HG03103 (cell line): ENCODE measurements around the gene CAMTA1.
"Not testable (repeated sequence)": the region's sequence is repeated elsewhere in the genome, so short reads cannot be mapped to it uniquely, and the experiment has no call there.

Experiments used
- ATAC-seq: cut with Tn5 transposase; IDR thresholded peaks from one replicate; pipeline ENCODE4 v1.9.1; 2021; ENCODE audit warnings: low read depth; ENCODE audit not compliant: unreplicated experiment

Gene CAMTA1

DNA sequence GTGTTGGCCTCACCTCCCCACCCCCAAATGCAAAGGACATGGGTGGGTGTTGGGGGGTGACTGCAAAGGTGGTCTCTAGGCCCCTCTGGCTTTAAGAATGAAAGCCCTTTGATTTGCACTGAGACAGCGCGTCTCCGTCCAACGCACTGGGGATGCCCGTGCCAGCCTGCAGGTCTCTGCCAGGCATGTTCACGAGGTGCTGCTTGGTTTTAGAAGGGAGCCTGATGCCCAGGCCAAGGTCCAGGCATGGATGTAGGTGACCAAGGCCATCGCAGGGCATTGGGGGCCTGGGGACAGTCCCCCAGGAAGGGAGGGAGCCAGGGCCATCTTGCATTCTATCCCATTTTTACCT lies 622.3 kb downstream of the CAMTA1 start:
- no peak for ATAC-seq

- no peak for ATAC-seq
Measured at GRCh38 chr1:7407980-7408770, 622.9 kb downstream of the CAMTA1 start.

- ATAC-seq: no peak
Measured at GRCh38 chr1:7408771-7409150, 623.5 kb downstream of the CAMTA1 start.

DNA sequence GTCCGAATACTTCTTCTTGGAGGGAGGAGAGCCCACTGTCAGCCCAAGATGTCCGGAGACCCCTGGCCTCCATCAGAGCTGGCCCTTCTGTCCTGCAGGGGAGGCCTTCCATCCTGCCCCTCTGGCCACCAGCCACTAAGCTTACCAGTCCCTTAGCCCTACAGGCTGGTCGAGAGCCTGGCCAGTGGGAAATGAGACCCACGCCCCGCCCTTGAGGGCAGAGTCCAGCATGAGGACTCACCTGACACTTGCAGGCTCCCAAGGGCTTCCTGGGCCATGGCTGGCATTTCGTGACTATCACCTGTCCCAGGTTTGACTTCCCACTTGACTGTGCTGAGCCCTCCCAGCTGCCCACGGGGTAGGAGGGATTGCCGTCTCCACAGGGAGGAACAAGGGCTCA lies 624.0 kb downstream of the CAMTA1 start:
- no peak for ATAC-seq

DNA sequence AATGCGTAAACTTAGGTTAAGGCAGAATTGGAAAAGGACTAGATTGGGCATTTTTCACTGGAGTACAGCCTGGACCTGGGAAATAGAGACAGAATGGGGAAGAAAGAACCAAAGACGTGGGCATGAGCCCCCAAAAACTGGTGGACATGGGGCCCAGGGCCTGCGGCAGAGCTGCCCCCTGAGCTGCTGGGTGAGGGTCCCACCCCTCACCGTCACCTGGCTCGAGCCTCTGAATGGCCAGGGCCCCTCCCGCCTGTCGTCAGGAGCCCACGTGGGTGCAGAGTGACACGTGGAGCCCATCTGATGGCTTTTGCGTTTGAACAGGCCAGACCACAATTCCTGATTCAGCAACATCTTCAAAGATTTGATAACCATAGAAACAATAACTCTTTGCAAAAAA lies 624.9 kb downstream of the CAMTA1 start:
- no peak for ATAC-seq

DNA sequence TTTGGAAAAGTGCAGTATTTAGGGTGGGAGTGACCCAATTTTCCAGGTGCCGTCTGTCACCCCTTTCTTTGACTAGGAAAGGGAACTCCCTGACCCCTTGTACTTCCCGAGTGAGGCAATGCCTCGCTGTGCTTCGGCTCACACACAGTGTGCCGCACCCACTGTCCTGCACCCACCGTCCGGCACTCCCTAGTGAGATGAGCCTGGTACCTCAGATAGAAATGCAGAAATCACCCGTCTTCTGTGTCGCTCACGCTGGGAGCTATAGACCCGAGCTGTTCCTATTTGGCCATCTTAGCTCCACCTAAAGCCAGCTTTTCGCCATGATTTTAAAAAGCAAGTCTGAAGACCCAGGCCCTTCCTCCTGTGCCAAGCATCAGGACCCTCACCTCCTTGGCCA lies 632.4 kb downstream of the CAMTA1 start:
- not testable (repeated sequence) for ATAC-seq

DNA sequence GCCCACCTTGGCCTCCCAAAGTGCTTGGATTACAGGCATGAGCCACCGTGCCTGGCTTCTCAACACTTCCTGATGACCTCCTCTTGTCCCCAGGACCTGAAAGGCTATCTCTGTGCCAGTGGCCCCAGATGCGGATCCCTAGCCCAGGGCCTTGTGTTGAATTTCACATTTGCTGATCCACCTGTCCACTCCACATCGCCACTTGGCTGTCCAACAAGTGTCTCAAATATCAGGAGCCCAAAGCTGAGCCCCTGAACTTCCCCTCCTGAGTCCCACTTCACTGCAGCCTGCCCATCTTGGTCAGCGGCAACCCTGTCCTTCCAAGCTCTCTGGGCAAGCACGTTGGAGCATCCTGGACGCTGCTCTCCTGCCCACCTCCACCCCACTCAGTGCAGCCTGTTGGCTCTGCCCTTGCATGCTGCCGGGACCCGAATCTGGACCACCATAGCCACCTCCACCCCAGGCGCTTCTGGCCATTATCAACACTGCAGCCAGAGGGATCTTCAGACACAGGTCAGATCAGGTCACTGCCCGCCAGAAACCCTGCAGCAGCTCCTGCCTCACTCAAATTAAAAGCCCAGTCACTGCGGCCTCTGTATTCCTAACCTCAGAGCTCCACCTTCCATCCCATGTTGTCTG lies 633.3 kb downstream of the CAMTA1 start:
- ATAC-seq: no peak

- no peak for ATAC-seq
Measured at GRCh38 chr1:7420098-7420445, 634.8 kb downstream of the CAMTA1 start.

DNA sequence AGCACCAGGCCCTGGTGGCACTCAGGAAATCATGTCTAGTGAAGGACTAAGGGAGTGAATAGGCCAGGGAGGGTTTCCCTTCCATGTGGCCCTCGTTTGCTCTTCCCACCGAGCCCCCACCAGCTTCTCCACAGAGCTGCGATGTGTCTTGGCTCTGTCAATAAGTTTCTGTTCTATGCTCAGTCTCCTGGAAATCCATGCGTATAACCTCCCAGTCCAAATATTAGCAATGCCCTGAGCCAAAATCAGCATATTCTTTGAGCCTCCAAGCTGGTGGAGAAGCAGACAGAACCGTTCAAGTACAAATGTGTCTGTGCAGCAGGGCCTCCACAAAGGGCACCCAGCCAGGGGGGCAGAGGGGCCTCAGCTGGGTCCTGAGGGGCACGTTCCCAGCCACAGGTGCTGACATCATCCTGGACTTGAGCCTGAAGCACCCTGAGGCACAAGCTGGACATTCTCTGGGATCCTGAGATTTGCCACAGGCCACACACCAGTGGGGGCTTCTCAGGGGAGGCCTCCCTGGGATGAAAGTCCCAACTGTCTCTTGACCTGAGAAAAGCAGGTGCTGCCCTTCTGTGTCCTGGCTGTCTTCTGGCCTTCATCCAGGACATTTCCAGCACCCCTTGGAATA lies 635.3 kb downstream of the CAMTA1 start:
- no peak for ATAC-seq

GRCh38 chr1:7421471-7422075 lies 636.3 kb downstream of the CAMTA1 start:
- ATAC-seq: no peak

DNA sequence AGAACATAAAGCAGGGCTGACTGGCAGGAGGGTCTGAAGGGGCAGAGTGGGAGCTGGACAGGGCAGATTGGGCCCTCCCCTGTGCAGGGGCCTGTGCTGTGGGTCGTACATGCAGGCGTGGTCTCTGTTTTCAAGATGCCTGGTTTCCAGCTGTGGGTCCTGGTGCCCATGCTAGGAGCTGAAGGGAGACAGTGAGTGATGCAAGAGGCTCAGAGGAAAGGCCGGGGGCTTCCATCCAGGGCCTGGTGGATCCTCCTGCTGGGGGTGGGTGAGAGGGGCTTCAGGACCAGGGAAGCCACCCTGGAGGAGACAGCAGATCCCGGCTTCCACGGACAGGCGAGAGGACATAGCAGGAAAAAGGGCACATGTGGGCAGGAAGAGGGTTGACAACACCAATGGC lies 636.8 kb downstream of the CAMTA1 start:
- no peak for ATAC-seq

- no peak for ATAC-seq
Measured at GRCh38 chr1:7422561-7422960, 637.3 kb downstream of the CAMTA1 start.

DNA sequence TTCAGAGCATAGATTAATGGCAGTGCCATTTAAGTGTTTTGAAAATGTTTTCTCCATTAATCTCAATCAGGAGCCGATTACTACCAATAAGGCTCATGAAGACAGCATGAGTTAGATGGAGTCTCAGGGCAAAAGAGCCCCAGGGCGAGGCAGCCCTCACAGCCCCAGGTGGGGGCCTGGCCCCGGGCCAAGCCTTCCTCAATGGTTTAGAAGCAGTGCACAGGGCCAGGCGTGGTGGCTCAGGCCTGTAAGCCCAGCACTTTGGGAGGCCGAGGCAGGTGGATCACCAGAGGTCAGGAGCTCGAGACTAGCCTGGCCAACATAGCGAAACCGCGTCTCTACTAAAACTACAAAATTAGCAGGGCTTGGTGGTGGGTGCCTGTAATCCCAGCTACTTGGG lies 637.7 kb downstream of the CAMTA1 start:
- ATAC-seq: no peak

- no peak for ATAC-seq
Measured at GRCh38 chr1:7424352-7424890, 639.2 kb downstream of the CAMTA1 start.

DNA sequence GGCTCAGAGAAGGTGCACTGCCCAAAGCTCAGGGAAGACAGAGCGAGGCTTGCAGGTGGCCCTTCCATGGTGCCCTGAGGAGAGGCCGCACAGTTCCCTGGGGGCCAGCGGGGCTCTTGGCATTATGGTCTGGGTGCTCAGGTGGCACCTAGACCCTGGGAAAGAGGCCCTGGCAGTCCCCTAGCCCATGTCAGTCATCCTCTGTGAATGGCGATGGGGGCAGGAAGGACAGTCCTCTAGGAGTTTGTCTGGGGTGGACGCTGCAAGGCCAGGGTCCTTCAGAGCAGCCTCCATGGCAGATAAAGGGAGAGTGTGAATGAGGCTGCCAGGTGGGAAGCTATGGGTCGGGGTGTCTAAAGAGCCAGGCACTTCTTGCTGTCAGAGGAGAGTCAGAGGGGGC lies 640.0 kb downstream of the CAMTA1 start:
- no peak for ATAC-seq

DNA sequence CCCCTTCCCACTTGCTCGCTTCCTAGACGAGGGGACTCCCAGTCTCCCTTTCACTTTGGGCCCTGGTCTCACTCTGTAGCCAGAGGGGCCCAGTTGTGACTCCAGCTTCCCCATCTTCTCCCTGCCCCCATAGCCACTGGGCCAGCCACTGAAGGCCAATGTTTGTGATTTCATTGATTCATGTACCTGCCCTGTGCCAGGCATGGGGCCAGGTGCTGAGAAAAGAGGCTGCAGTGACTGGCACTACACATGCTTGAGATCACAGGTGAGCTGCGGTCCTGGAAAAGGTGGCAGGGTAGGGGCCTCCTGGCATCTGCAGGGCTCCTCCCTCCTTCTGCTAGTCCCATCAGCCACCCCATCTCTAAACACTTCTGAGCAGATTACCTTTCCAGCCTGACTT lies 640.5 kb downstream of the CAMTA1 start:
- no peak for ATAC-seq

- no peak for ATAC-seq
Measured at GRCh38 chr1:7426780-7427604, 641.7 kb downstream of the CAMTA1 start.

DNA sequence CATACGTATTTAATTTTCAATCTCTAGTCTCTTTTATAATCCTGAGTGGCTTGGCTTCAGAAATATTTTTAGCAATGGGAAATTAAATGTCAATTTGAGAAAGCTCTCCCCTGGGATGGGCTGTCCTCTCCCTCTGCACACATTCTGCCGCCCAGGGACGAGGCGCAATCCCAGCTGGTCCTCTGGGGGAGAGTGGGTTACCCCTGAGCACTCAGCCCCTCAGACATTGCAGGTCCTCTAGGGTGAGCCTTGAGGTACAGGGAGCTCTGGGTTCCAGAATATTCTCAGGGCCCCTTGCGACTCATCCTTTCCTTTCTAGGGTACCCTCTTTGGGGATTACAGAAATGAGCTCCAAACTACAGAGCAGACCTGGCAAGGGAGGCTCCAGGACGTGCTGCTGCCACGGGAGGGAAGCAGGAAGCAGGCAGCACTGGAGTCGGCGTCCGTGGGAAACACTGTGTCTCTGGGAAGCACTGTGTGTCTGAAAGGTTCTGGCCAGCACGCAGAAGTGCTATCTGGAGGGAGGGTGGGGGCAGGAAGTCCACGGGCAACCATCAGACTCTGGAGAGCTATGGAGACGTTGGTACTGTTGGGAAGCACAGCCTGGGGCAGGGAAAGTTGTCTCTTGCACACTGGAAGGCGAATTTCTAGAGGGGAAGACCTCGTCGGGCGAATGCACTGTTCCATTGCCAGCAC lies 642.5 kb downstream of the CAMTA1 start:
- ATAC-seq: no peak

GRCh38 chr1:7429290-7429689 lies 644.0 kb downstream of the CAMTA1 start:
- ATAC-seq: no peak

- no peak for ATAC-seq
Measured at GRCh38 chr1:7430047-7430608, 644.9 kb downstream of the CAMTA1 start.
